Ovary (tissue), 9 donors: ENCODE measurements around the gene PRICKLE2. TPM values are rescaled to one million over a fixed set of nuclear protein-coding genes. Genes with fewer than 3 reads are reported as not detected.

Experiments used
- DNase-seq, 5 donors: peaks; one replicate each; pipeline ENCODE4 v3.0.0-alpha.2; 2019 to 2020
- H3K27ac ChIP-seq, 2 donors: fragments of 200-600 bp; one replicate each; pipeline versions ENCODE4 v1.5.1 to v1.8.0; 2019 to 2022
- H3K27me3 ChIP-seq: fragments of 200-600 bp; one replicate; pipeline ENCODE4 v1.8.0; 2022
- H3K36me3 ChIP-seq: fragments of 200-600 bp; sonication (generic); one replicate; pipeline ENCODE4 v1.5.1; 2019
- H3K4me1 ChIP-seq: one replicate; pipeline ENCODE4 v1.8.1; 2013; ENCODE audit warnings: mild to moderate bottlenecking, moderate library complexity; ENCODE audit not compliant: insufficient read depth
- H3K4me3 ChIP-seq: fragments of 200-600 bp; sonication (generic); one replicate; pipeline ENCODE4 v1.5.1; 2017
- H3K9me3 ChIP-seq, 2 donors: fragments of 200-600 bp in 1 of 2; sonication (generic) in 1 of 2; one replicate each; pipeline versions ENCODE4 v1.5.1 to v1.8.1; 2013 to 2019; ENCODE audit warnings: mild to moderate bottlenecking in 1 of 2, moderate library complexity in 1 of 2
- EP300 ChIP-seq: sonication (generic); formaldehyde crosslinking; IDR thresholded peaks from one replicate; pipeline ENCODE4 v1.6.1; 2017; ENCODE audit warnings: antibody characterized with exemption
- POLR2A ChIP-seq: fragments of 450-650 bp; IDR thresholded peaks from one replicate; pipeline ENCODE4 v1.6.1; 2017; ENCODE audit warnings: antibody characterized with exemption, mild to moderate bottlenecking, moderate library complexity
- WGBS, 3 donors: extraction: QIAGEN DNeasy Blood & Tissue Kit in 1 of 3; methylation state at CpG; one replicate each; pipeline versions ENCODE4 v1.1.5 to v1.1.7; 2013 to 2017; 5-methylcytosine and 5-hydroxymethylcytosine counted together
- intact Hi-C, 4 donors: fragments of 100-400 bp; cut with DNase I; formaldehyde crosslinking; loops; one replicate each; pipeline versions ENCODE4 v1.11.0 to v1.15.1; 2022 to 2023
- polyA plus RNA-seq, 2 donors: library from polyadenylated mRNA; stranded (reverse); fragments of 200-250 nt in 1 of 2; fragments of 350-450 nt in 1 of 2; fragmentation: Illumina TruSeq in 1 of 2; extraction: RNeasy Lipid Tissue Mini Kit (QIAGEN cat#74804) in 1 of 2; gene quantifications; one replicate each; pipeline ENCODE4 v1.2.3, GENCODE V29; 2013 to 2014
- total RNA-seq, 7 donors: library from RNA; depleted of rRNA in 2 of 7; stranded (reverse); fragments of >200 nt in 2 of 7; fragmentation: NEBNext Ultra II Directional in 3 of 7; extraction: Animal tissue kit (Norgen Biotek cat#: 25700) in 3 of 7; gene quantifications; one replicate each; pipeline versions ENCODE4 v1.1.0 to v1.2.4, GENCODE V29; 2016 to 2023
- TF ChIP-seq, protein P1 (sequence below), 3 donors: fragments of 450-650 bp in 2 of 3; fragments of 200-600 bp in 1 of 3; IDR thresholded peaks; one replicate each; pipeline versions ENCODE4 v1.5.1 to v1.8.0; 2016 to 2022; ENCODE audit warnings: antibody characterized with exemption in 3 of 3, mild to moderate bottlenecking in 1 of 3
- donor health status: DM: no; HTN: no; CAD: no; lungs with moderate emphysema.
- donor health status: DM: no; HTN: no; CAD: no.
- donor health status: Bipolar disorder and iron deficiency.
- donor health status: DM: yes; HTN: yes; CAD: no.
- donor health status: DM: no; HTN: no; CAD: no.
- donor health status: DM: yes; HTN: yes; CAD: no.

Gene PRICKLE2
- total and polyA plus RNA-seq, 9 donors: 6.3 to 34.8 (median 25.4) TPM

DNA sequence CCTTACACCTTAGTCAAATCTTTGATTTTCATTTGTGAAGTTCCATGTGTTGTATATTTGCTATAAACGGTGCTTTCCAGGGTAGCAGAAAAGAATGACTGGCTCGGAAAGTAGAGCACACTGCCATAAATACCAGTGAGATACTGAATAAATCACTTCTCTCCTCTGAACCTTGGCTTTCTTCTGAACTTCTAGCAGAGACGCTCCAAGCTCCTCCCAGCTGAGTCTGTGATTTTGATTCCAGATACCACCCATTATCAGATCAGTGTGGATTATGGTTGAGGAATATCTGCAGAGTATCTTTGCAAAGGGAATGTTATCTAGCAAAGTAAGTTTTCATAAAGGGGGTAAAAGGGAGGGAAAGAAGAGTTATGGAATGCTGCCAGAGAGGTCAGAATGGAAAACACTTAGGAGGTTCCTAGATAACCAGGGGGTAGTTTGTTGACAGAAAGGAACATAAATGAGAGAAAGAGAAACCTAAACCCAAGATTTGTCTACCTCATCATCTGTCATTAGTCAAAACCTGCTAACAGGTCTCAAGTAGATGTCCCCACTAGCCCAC is 103.4 kb downstream of the PRICKLE2 start:
- Histone ChIP-seq H3K27me3 (no peaks in the 10 kb centered on the region), H3K27ac (no peak overlapping the region), H3K4me1 (peaks cover 11% of the 10 kb centered on the region), H3K4me3 (no peak overlapping the region), H3K36me3 (no peaks in the 10 kb centered on the region), H3K9me3 (no peaks in the 10 kb centered on the region)
- TF ChIP-seq EP300 (no peak), POLR2A (no peak)
- TF ChIP-seq, protein P1, sequence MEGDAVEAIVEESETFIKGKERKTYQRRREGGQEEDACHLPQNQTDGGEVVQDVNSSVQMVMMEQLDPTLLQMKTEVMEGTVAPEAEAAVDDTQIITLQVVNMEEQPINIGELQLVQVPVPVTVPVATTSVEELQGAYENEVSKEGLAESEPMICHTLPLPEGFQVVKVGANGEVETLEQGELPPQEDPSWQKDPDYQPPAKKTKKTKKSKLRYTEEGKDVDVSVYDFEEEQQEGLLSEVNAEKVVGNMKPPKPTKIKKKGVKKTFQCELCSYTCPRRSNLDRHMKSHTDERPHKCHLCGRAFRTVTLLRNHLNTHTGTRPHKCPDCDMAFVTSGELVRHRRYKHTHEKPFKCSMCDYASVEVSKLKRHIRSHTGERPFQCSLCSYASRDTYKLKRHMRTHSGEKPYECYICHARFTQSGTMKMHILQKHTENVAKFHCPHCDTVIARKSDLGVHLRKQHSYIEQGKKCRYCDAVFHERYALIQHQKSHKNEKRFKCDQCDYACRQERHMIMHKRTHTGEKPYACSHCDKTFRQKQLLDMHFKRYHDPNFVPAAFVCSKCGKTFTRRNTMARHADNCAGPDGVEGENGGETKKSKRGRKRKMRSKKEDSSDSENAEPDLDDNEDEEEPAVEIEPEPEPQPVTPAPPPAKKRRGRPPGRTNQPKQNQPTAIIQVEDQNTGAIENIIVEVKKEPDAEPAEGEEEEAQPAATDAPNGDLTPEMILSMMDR (IDR thresholded peaks at IDR 0.05): no peak
- no peak for DNase-seq
- 10 to 15% (median 11%) methylated on average over 3 of the region's 3 CpGs for WGBS, 3 donors
- intact Hi-C loops: no loop called here

DNA sequence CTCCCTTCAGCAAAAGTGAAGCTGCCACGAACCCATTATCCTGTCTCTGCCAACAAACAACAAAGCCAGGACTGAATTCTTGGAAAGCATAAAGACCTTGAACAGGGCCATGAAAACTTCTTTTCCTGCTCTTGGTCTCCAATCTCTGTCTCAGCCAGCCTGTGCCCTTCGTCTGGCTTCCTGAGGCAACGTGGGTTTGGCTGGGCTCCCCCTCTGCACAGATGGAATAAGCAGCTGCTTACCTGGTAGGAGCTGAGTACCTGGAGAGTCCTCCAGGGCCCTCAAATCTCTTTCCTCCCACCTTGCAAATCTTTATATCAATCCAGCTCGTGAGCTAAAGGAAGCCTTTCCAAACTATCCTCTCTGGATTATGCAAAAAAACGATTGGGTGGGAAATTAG is 104.4 kb downstream of the PRICKLE2 start:
- intact Hi-C loops: no loop called here
- 9 to 23% (median 12%) methylated on average over 5 of the region's 5 CpGs for WGBS, 3 donors
- H3K27me3 ChIP-seq: no peaks in the 10 kb centered on the region
- no peak for TF ChIP-seq EP300
- TF ChIP-seq POLR2A: no peak
- TF ChIP-seq, protein P1 (IDR thresholded peaks at IDR 0.05): no peak
- H3K27ac ChIP-seq: no peak overlapping the region
- H3K9me3 ChIP-seq: no peaks in the 10 kb centered on the region
- H3K4me3 ChIP-seq: no peak overlapping the region
- peaks cover 11% of the 10 kb centered on the region for H3K4me1 ChIP-seq
- DNase-seq: no peak
- no peaks in the 10 kb centered on the region for H3K36me3 ChIP-seq

DNA sequence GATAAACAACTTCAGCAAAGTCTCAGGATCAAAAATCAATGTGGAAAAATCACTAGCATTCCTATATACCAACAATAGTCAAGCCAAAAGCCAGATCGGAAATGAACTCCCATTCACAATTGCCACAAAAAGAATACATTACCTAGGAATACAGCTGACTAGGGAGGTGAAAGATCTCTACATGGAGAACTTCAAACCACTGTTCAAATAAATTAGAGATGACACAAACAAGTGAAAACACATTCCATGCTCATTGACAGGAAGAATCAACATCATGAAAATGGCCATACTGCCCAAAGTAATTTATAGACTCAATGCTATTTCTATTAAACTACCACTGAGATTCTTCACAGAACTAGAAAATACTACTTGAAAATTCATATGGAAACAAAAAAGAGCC is 107.8 kb downstream of the PRICKLE2 start:
- Histone ChIP-seq H3K27ac (no peak overlapping the region), H3K27me3 (no peaks in the 10 kb centered on the region), H3K9me3 (no peaks in the 10 kb centered on the region), H3K4me3 (no peak overlapping the region), H3K4me1 (peaks cover 11% of the 10 kb centered on the region), H3K36me3 (no peaks in the 10 kb centered on the region)
- intact Hi-C loops: no loop called here
- no peak for DNase-seq
- TF ChIP-seq POLR2A: no peak
- TF ChIP-seq, protein P1 (IDR thresholded peaks at IDR 0.05): no peak
- no peak for TF ChIP-seq EP300
- WGBS, 3 donors: 88 to 91% (median 91%) methylated on average over 1 of the region's 1 CpG

DNA sequence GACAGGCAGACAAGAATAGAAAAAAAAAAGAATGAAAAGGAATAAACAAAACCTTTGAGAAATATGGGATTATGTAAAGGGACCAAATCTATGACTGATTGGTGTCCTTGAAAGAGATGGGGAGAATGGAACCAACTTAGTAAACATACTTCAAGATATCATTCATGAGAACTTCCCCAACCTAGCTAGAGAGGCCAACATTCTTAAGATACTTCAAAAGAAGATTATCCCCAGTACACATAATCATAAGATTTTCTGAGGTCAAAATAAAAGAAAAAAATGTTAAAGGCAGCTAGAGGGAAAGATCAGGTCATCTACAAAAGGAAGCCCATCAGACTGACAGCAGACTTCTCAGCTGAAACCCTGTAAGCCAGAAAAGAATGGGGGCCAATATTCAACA is 110.6 kb downstream of the PRICKLE2 start:
- no peak overlapping the region for H3K27ac ChIP-seq
- TF ChIP-seq POLR2A: no peak
- TF ChIP-seq EP300: no peak
- H3K9me3 ChIP-seq: no peaks in the 10 kb centered on the region
- intact Hi-C loops: no loop called here
- no peak overlapping the region for H3K4me3 ChIP-seq
- no peaks in the 10 kb centered on the region for H3K27me3 ChIP-seq
- DNase-seq: no peak
- peaks cover 6% of the 10 kb centered on the region for H3K4me1 ChIP-seq
- H3K36me3 ChIP-seq: no peaks in the 10 kb centered on the region

DNA sequence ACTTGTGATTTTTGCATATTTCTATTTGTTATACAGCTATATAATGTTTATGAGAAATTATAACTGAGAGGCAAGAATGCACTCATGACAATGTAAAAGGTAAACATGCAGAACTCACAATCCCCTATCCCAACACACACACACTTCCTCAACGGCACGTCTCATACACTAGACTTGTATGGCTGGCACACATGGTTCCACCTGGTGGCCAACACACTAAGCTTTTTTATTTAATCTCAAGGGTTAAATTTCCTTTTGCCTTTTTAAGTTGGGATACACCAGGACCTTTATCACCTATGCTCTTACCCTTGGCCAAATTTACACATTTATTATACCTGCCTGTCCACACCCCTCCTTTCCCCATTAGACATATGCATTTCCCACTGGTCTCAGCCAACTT is 113.4 kb downstream of the PRICKLE2 start:
- intact Hi-C loops: no loop called here
- H3K9me3 ChIP-seq: no peaks in the 10 kb centered on the region
- 43 to 99% (median 43%) methylated on average over 2 of the region's 2 CpGs for whole genome bisulfite sequencing, 3 donors
- TF ChIP-seq EP300 (no peak), POLR2A (no peak)
- TF ChIP-seq, protein P1 (IDR thresholded peaks at IDR 0.05): no peak
- no peaks in the 10 kb centered on the region for H3K27me3 ChIP-seq
- H3K36me3 ChIP-seq: no peaks in the 10 kb centered on the region
- H3K4me1 ChIP-seq: peaks cover 4% of the 10 kb centered on the region
- no peak for DNase-seq
- H3K4me3 ChIP-seq: no peak overlapping the region
- H3K27ac ChIP-seq: no peak overlapping the region
